D721Med (cell line): ENCODE data around the gene STIM2.
"Not testable (repeated sequence)": the region's sequence is repeated elsewhere in the genome, so short reads cannot be mapped to it uniquely, and the experiment has no call there.

Source experiments
- DNase-seq: peaks from one replicate; pipeline ENCODE4 v3.0.0; 2011; ENCODE audit warnings: low spot score; ENCODE audit not compliant: insufficient read length
- FAIRE-seq: peaks from 2 replicates; lab custom pipeline; 2011; peaks lifted over from hg19 to GRCh38; lab: Jason Lieb, UNC
- TF ChIP-seq, protein P1 (sequence below): IDR thresholded peaks from 2 replicates; pipeline ENCODE4 v1.5.1; 2012; ENCODE audit warnings: mild to moderate bottlenecking, control low read depth; ENCODE audit not compliant: insufficient read depth; ENCODE audit errors: missing control alignments

STIM2 gene

DNA sequence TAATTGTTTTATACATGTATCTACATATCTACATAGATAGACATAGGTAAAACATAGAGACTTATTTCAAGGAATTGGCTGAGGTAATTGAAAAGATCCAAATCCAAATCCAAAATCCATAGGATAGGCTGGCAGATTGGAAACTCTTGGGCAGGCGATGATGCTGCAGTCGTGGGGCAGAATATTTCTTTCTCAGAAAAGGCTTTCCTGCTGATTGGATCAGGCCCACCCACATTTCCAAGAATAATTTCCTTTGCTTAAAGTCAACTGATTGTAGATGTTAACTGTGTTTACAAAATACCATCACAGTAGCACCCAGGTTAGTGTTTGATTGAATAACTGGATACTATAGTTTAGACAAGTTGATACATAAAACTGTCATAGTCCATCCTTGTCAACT, 27.2 kb downstream of the STIM2 start:
- FAIRE-seq = no peak
- DNase-seq = no peak
- TF ChIP-seq, protein P1, sequence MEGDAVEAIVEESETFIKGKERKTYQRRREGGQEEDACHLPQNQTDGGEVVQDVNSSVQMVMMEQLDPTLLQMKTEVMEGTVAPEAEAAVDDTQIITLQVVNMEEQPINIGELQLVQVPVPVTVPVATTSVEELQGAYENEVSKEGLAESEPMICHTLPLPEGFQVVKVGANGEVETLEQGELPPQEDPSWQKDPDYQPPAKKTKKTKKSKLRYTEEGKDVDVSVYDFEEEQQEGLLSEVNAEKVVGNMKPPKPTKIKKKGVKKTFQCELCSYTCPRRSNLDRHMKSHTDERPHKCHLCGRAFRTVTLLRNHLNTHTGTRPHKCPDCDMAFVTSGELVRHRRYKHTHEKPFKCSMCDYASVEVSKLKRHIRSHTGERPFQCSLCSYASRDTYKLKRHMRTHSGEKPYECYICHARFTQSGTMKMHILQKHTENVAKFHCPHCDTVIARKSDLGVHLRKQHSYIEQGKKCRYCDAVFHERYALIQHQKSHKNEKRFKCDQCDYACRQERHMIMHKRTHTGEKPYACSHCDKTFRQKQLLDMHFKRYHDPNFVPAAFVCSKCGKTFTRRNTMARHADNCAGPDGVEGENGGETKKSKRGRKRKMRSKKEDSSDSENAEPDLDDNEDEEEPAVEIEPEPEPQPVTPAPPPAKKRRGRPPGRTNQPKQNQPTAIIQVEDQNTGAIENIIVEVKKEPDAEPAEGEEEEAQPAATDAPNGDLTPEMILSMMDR = no peak

GRCh38 chr4:26889356-26889755, 28.7 kb downstream of the STIM2 start:
- DNase-seq (no peak), FAIRE-seq (no peak)
- TF ChIP-seq, protein P1 = no peak

DNA sequence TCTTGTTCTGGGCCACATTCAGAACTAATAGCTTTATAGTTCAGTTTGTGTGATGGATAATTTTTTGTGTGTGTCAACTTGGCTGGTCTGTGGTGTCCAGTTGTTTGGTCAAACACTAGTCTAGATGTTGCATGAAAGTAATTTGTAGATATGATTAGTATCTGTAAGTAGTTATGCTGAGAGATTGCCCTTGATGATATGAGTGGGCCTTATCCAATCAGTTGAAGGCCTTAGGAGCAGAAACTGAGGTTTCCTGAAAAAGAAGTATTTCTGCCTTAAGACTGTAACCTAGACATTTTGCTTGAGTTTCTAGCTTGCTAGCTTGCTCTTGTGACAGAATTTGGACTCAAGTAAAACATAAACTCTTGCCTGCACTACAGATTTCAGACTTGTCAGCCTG, 30.4 kb downstream of the STIM2 start:
- TF ChIP-seq, protein P1 = no peak
- no peak for FAIRE-seq
- no peak for DNase-seq

- TF ChIP-seq, protein P1 = no peak
- FAIRE-seq (no peak), DNase-seq (no peak)
Observed at GRCh38 chr4:26891867-26892266, 31.2 kb downstream of the STIM2 start.

GRCh38 chr4:26892480-26893150, 32.0 kb downstream of the STIM2 start:
- TF ChIP-seq, protein P1 = no peak
- no peak for FAIRE-seq
- no peak for DNase-seq

DNA sequence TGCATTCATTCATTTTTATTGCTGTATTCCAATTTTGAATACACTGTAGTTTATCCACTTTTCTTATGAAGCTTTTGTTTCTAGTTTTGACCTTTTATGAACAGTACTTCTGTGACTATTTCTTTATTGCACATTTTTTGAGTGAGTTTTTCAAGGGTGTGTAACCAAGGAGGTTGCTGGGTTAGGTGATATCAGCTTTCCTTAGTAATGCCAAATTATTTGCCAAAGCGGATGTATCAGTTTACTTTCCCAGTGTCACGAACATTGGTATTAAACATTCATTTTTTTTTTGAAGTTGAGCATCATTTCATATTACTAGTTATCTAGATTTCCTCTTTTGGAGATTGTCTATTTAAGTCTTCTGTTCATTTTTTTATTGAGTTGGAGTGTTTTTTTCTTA, 32.9 kb downstream of the STIM2 start:
- TF ChIP-seq, protein P1 = no peak
- DNase-seq (no peak), FAIRE-seq (no peak)

GRCh38 chr4:26894881-26895280, 34.2 kb downstream of the STIM2 start:
- FAIRE-seq, DNase-seq: not testable (repeated sequence)
